Stimulated activated CD4-positive, alpha-beta T cell treated with anti-CD3 and anti-CD28 coated beads, Interleukin-2, amount 100 ng/mL, for 4 hours (primary cell): ENCODE results near the gene GRAMD4.

Experiments
- DNase-seq: peaks from one replicate; pipeline ENCODE4 v3.0.0-alpha.2; 2020; ENCODE audit warnings: low read depth

Gene GRAMD4

GRCh38 chr22:46655861-46656608 lies 35.8 kb downstream of the GRAMD4 start:
- no peak for DNase-seq

- DNase-seq = no peak
Observed at GRCh38 chr22:46656856-46657654, 36.9 kb downstream of the GRAMD4 start.

- DNase-seq = no peak
Observed at GRCh38 chr22:46657655-46657953, 37.4 kb downstream of the GRAMD4 start.

- DNase-seq = no peak
Observed at GRCh38 chr22:46657996-46658947, 38.1 kb downstream of the GRAMD4 start.

- no peak for DNase-seq
Observed at GRCh38 chr22:46659059-46659790, 39.0 kb downstream of the GRAMD4 start.

GRCh38 chr22:46659791-46660186 lies 39.6 kb downstream of the GRAMD4 start:
- DNase-seq = no peak

GRCh38 chr22:46660604-46661201 lies 40.5 kb downstream of the GRAMD4 start:
- DNase-seq = no peak

GRCh38 chr22:46661221-46661851 lies 41.1 kb downstream of the GRAMD4 start:
- peak; percentile 59 for DNase-seq

GRCh38 chr22:46662226-46662625 lies 42.0 kb downstream of the GRAMD4 start:
- DNase-seq = no peak

GRCh38 chr22:46663001-46663400 lies 42.8 kb downstream of the GRAMD4 start:
- no peak for DNase-seq

GRCh38 chr22:46663436-46664100 lies 43.4 kb downstream of the GRAMD4 start:
- no peak for DNase-seq

GRCh38 chr22:46664301-46664855 lies 44.2 kb downstream of the GRAMD4 start:
- no peak for DNase-seq

GRCh38 chr22:46665151-46665695 lies 45.0 kb downstream of the GRAMD4 start:
- no peak for DNase-seq

GRCh38 chr22:46665751-46666280 lies 45.6 kb downstream of the GRAMD4 start:
- no peak for DNase-seq

GRCh38 chr22:46666577-46667244 lies 46.5 kb downstream of the GRAMD4 start:
- no peak for DNase-seq

GRCh38 chr22:46667245-46667623 lies 47.0 kb downstream of the GRAMD4 start:
- no peak for DNase-seq

- no peak for DNase-seq
Observed at GRCh38 chr22:46668116-46668515, 47.9 kb downstream of the GRAMD4 start.

GRCh38 chr22:46669201-46669600 lies 49.0 kb downstream of the GRAMD4 start:
- no peak for DNase-seq
